OCI-LY3 (cell line): ENCODE data around the gene PPP1R14D.

ENCODE experiments used
- CTCF ChIP-seq: fragments of 200-600, 300-600 bp; sonication (generic); IDR thresholded peaks from 2 replicates; pipeline ENCODE4 v1.5.1; 2014; ENCODE audit warnings: antibody characterized with exemption, low read length, low read depth
- EZH2phosphoT487 ChIP-seq: fragments of 200-600 bp; shearing (Covaris generic); IDR thresholded peaks from 2 replicates; pipeline ENCODE4 v1.6.1; 2018; ENCODE audit warnings: antibody characterized with exemption, mixed run types, low read depth

- TF ChIP-seq CTCF (no peak), EZH2phosphoT487 (no peak)
Measured at GRCh38 chr15:40823572-40824343, 4.8 kb downstream of the PPP1R14D start.
